IPS-18a (cell line): ENCODE measurements around the gene PRAMEF4.
"Not testable (repeated sequence)": the region's sequence is repeated elsewhere in the genome, so short reads cannot be mapped to it uniquely, and the experiment has no call there.

Source experiments
- H3K27ac ChIP-seq: one replicate; pipeline ENCODE4 v1.5.1; 2013; ENCODE audit warnings: low read length
- H3K27me3 ChIP-seq: one replicate; pipeline ENCODE4 v1.6.1; 2013; ENCODE audit warnings: mild to moderate bottlenecking, low read length; ENCODE audit not compliant: control insufficient read depth, insufficient read depth
- H3K36me3 ChIP-seq: one replicate; pipeline ENCODE4 v1.6.1; 2013; ENCODE audit warnings: low read depth, low read length; ENCODE audit not compliant: control insufficient read depth
- H3K4me1 ChIP-seq: one replicate; pipeline ENCODE4 v1.6.1; 2013; ENCODE audit warnings: low read depth, low read length; ENCODE audit not compliant: control insufficient read depth
- H3K4me3 ChIP-seq: one replicate; pipeline ENCODE4 v1.5.1; 2013; ENCODE audit warnings: low read length
- H3K9ac ChIP-seq: one replicate; pipeline ENCODE4 v1.6.1; 2013; ENCODE audit warnings: mild to moderate bottlenecking, low read length, moderate library complexity
- H3K9me3 ChIP-seq: one replicate; pipeline ENCODE4 v1.6.1; 2013; ENCODE audit warnings: low read depth, low read length; ENCODE audit not compliant: control insufficient read depth

PRAMEF4 gene

GRCh38 chr1:12833251-12833650 lies 52.8 kb downstream of the PRAMEF4 start:
- H3K9me3 ChIP-seq, H3K27ac ChIP-seq, H3K36me3 ChIP-seq, H3K4me1 ChIP-seq, H3K27me3 ChIP-seq, H3K9ac ChIP-seq, H3K4me3 ChIP-seq: not testable (repeated sequence)

- H3K9me3 ChIP-seq, H3K27ac ChIP-seq, H3K4me3 ChIP-seq, H3K4me1 ChIP-seq, H3K9ac ChIP-seq, H3K27me3 ChIP-seq, H3K36me3 ChIP-seq: not testable (repeated sequence)
These were observed 54.7 kb downstream of the PRAMEF4 start, which contains the start of gene PRAMEF11 for GRCh38 chr1:12831310-12831709. TSS of gene PRAMEF11 (minus strand) at chr1:12831410. CDS start at chr1:12828789, 2,621 bp downstream.
